Psoas muscle (tissue), 8 donors: ENCODE data around the gene METTL5. TPM values are rescaled to one million over a fixed set of nuclear protein-coding genes. Genes with fewer than 3 reads are reported as not detected.
A peak's percentile ranks its signal among the peaks of the same experiment; 100 is the strongest.

ENCODE experiments used
- ATAC-seq, 4 donors: fragments of 200-7000 bp; cut with Tn5 transposase; one replicate each; pipeline ENCODE4 v1.9.1; 2020; ENCODE audit warnings: moderate library complexity in 3 of 4, mild to moderate bottlenecking in 2 of 4
- DNase-seq, 2 donors: peaks; one replicate each; pipeline ENCODE4 v3.0.0-alpha.2; 2020
- H3K27ac ChIP-seq: fragments of 200-600 bp; one replicate; pipeline ENCODE4 v1.8.0; 2022
- H3K27me3 ChIP-seq, 3 donors: fragments of 200-600 bp in 1 of 3; one replicate each; pipeline versions ENCODE4 v1.6.1 to v1.8.0; 2013 to 2022; ENCODE audit warnings: low read length in 2 of 3, mild to moderate bottlenecking in 2 of 3, moderate library complexity in 1 of 3; ENCODE audit not compliant: insufficient read depth in 3 of 3
- H3K36me3 ChIP-seq, 2 donors: fragments of 200-600 bp in 1 of 2; one replicate each; pipeline versions ENCODE4 v1.6.1 to v1.8.0; 2013 to 2022; ENCODE audit warnings: low read depth in 1 of 2, mild to moderate bottlenecking in 1 of 2, moderate library complexity in 1 of 2; ENCODE audit not compliant: insufficient read depth in 1 of 2
- H3K4me1 ChIP-seq: fragments of 200-600 bp; one replicate; pipeline ENCODE4 v1.8.0; 2022
- H3K4me3 ChIP-seq: fragments of 200-600 bp; one replicate; pipeline ENCODE4 v1.8.0; 2022; ENCODE audit warnings: mild to moderate bottlenecking
- H3K9me3 ChIP-seq: fragments of 200-600 bp; one replicate; pipeline ENCODE4 v1.8.0; 2022
- CTCF ChIP-seq: fragments of 200-600 bp; IDR thresholded peaks from one replicate; pipeline ENCODE4 v1.8.0; 2022; ENCODE audit warnings: antibody characterized with exemption
- WGBS, 3 donors: extraction: QIAGEN DNeasy Blood & Tissue Kit; methylation state at CpG; one replicate each; pipeline versions ENCODE4 v1.1.6 to v1.1.7; 2013; 5-methylcytosine and 5-hydroxymethylcytosine counted together
- intact Hi-C, 2 donors: fragments of 100-400 bp; cut with DNase I; formaldehyde crosslinking; loops; one replicate each; pipeline versions ENCODE4 v1.11.0 to v1.14.2; 2022
- polyA plus RNA-seq, 3 donors: library from polyadenylated mRNA; stranded (reverse); fragments of 200-250 nt; gene quantifications; one replicate each; pipeline ENCODE4 v1.2.3, GENCODE V29; 2013
- total RNA-seq, 4 donors: library from RNA; stranded (reverse); fragmentation: NEBNext Ultra II Directional in 2 of 4; extraction: Animal tissue kit (Norgen Biotek cat#: 25700) in 2 of 4; gene quantifications; one replicate each; pipeline versions ENCODE4 v1.2.1 to v1.2.4, GENCODE V29; 2021 to 2023
- donor health status: healthy with polysubstance abuse.
- donor health status: DM: no; HTN: no; CAD: no; lungs with moderate emphysema.
- donor health status: Bipolar disorder and iron deficiency.
- donor health status: healthy.
- donor health status: DM: yes; HTN: yes; CAD: no.
- donor health status: DM: no; HTN: no; CAD: no.
- donor health status: DM: no; HTN: no; CAD: no.
- donor health status: DM: yes; HTN: yes; CAD: no.

Gene METTL5
- total and polyA plus RNA-seq, 7 donors, result 44.9 to 75.4 (median 55.8) TPM

- Histone ChIP-seq H3K4me1 (peaks cover 3% of the 10 kb centered on the region), H3K36me3 (peaks cover 2 to 95% of the 10 kb centered on the region in 2 donors), H3K9me3 (no peaks in the 10 kb centered on the region), H3K27me3 (no peaks in the 10 kb centered on the region), H3K4me3 (no peak overlapping the region), H3K27ac (no peak overlapping the region)
- intact Hi-C loops, result no loop called here
- no peak for DNase-seq
- WGBS, 3 donors, result 30 to 54% (median 41%) methylated on average over 1 of the region's 1 CpG
- peak in 2 of 4 donors; percentile 39 to 45 for ATAC-seq
- TF ChIP-seq CTCF, result no peak
Measured at GRCh38 chr2:169815849-169816248, 8.9 kb downstream of the METTL5 start.

GRCh38 chr2:169808221-169808620 is 16.5 kb downstream of the METTL5 start:
- TF ChIP-seq CTCF, result no peak
- Histone ChIP-seq H3K4me3 (no peak overlapping the region), H3K27me3 (no peaks in the 10 kb centered on the region), H3K4me1 (no peaks in the 10 kb centered on the region), H3K9me3 (no peaks in the 10 kb centered on the region), H3K36me3 (peaks cover 3 to 87% of the 10 kb centered on the region in 2 donors), H3K27ac (no peak overlapping the region)
- no peak for DNase-seq
- intact Hi-C loops, result no loop called here
- 70 to 85% (median 75%) methylated on average over 4 of the region's 4 CpGs for WGBS, 3 donors
- ATAC-seq, result no peak

GRCh38 chr2:169806586-169806985 is 18.1 kb downstream of the METTL5 start:
- no peaks in the 10 kb centered on the region for H3K27me3 ChIP-seq
- peaks cover 3 to 87% of the 10 kb centered on the region in 2 donors for H3K36me3 ChIP-seq
- no peak for TF ChIP-seq CTCF
- no peaks in the 10 kb centered on the region for H3K9me3 ChIP-seq
- no peak overlapping the region for H3K27ac ChIP-seq
- DNase-seq (no peak), ATAC-seq (no peak)
- no peak overlapping the region for H3K4me3 ChIP-seq
- no peaks in the 10 kb centered on the region for H3K4me1 ChIP-seq
- intact Hi-C loops, result no loop called here

- H3K4me1 ChIP-seq, result peaks cover 18% of the 10 kb centered on the region
- no peak for TF ChIP-seq CTCF
- no peak overlapping the region for H3K4me3 ChIP-seq
- intact Hi-C loops, result no loop called here
- H3K27ac ChIP-seq, result no peak overlapping the region
- H3K9me3 ChIP-seq, result no peaks in the 10 kb centered on the region
- ATAC-seq, result no peak
- peaks cover 3 to 66% of the 10 kb centered on the region in 2 donors for H3K36me3 ChIP-seq
- no peaks in the 10 kb centered on the region for H3K27me3 ChIP-seq
- DNase-seq, result no peak
- 89 to 93% (median 90%) methylated on average over 9 of the region's 9 CpGs for WGBS, 3 donors
Measured at GRCh38 chr2:169803480-169803879, 21.2 kb downstream of the METTL5 start.
